Inferior parietal cortex (tissue), 1 donor: Measurements from ENCODE around the gene PREB.

Source experiments
- DNase-seq: peaks from one replicate; pipeline ENCODE4 v3.0.0-alpha.2; 2016; ENCODE audit errors: extremely low spot score

PREB gene

DNA sequence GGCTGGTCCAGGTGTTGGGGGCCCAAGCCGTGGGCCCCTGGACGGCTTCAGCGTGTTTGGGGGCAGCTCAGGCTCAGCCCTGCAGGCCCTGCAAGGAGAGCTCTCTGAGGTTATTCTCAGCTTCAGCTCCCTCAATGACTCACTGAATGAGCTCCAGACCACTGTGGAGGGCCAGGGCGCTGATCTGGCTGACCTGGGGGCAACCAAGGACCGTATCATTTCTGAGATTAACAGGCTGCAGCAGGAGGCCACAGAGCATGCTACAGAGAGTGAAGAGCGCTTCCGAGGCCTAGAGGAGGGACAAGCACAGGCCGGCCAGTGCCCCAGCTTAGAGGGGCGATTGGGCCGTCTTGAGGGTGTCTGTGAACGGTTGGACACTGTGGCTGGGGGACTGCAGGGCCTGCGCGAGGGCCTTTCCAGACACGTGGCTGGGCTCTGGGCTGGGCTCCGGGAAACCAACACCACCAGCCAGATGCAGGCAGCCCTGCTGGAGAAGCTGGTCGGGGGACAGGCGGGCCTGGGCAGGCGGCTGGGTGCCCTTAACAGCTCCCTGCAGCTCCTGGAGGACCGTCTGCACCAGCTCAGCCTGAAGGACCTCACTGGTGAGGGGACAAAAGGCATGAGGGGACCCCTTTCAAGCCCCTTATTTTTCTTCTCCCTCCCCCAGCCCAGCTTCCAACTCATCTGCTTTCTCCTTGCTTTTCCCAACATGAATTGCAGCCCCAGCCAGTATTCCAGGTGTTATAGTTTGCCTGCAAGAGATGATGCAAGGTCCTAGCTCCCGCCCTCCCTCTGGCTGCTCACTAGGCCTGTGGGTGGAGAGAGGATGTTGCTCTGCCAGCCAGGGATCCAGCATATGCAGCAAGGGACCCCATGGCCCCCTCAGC, 50.8 kb downstream of the PREB start:
- DNase-seq: no peak

GRCh38 chr2:27082773-27083409, 51.5 kb downstream of the PREB start:
- no peak for DNase-seq

DNA sequence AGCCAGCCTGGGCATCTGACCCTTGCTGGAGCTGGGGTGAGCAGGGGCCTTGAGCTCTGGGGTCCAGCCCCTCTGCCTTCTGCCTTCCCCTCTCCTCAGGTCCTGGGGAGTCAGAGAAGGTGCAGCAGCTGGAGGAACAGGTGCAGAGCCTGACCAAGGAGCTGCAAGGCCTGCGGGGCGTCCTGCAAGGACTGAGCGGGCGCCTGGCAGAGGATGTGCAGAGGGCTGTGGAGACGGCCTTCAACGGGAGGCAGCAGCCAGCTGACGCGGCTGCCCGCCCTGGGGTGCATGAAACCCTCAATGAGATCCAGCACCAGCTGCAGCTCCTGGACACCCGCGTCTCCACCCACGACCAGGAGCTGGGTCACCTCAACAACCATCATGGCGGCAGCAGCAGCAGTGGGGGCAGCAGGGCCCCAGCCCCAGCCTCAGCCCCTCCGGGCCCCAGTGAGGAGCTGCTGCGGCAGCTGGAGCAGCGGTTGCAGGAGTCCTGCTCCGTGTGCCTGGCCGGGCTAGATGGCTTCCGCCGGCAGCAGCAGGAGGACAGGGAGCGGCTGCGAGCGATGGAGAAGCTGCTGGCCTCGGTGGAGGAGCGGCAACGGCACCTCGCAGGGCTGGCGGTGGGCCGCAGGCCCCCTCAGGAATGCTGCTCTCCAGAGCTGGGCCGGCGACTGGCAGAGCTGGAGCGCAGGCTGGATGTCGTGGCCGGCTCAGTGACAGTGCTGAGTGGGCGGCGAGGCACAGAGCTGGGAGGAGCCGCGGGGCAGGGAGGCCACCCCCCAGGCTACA, 52.3 kb downstream of the PREB start:
- no peak for DNase-seq
